ENCODE measurements around the gene INPP5A. TPM values are rescaled to one million over a fixed set of nuclear protein-coding genes. Genes with fewer than 3 reads are reported as not detected.
"Not testable (repeated sequence)": the region's sequence is repeated elsewhere in the genome, so short reads cannot be mapped to it uniquely, and the experiment has no call there.

The INPP5A gene
- total RNA-seq, 1 experiment from 2014 or later = 44.5 TPM

DNA sequence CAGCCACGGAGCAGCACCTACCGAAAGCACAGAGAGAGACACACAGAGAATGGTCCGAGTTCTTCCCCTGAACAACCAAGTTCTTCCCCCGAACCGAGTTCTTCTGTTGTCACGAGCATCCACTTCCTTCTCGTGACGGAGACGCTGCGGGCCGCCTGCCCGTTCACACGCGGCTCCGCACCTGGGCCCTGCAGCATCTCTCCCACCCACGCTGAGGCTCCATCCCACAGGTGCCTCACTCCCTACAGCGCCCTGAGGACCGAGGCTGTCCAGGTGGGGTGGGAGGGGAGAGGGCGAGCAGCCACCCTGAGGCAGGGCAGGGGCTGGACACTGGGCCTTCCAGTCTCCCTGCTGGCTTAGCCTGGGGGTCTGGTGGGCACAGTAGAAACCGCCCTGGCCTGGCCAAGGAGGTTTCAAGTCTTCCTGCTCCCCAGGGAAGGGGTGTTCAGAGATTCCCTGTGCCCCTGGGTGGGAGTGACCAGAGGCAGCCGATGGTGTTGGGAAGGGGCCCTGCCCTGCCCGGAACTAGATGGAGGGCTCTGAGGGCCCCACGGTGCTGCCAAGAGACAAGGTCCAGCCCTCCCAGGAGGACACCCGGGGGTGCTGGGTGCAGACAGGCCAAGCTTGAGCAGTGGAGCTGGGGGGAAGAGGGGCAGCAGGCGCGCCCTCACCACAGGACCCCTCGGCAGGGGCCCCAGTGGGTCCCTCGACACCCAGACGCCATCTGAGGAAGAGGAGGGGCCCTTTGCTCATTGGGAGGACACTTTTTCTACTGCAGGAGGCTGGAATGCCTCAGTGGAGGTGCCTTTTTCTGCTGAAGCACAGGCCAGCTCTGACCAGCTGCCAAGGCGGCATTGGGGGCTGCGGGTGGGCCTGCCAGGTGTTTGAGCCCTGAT is 253.6 kb downstream of the INPP5A start:
- no peak for TF ChIP-seq CTCF (IDR thresholded peaks at IDR 0.05; ENCODE audit: insufficient read depth in 1 of 2, low read depth in 1 of 2, low read length in 1 of 2, severe bottlenecking in 1 of 2, unreplicated experiment in 1 of 2)
- CTCF ChIA-PET = no interaction called here
- no peak for DNase-seq
- H3K4me3 ChIP-seq (ENCODE audit: low read depth, low read length) = no peak overlapping the region
- H3K4me1 ChIP-seq = peaks cover 11% of the 10 kb centered on the region; the same call in 1 of the 2 replicates
- no peak overlapping the region for H3K4me3 Mint-ChIP-seq (ENCODE audit: unreplicated experiment)
- no peak overlapping the region for H3K27ac Mint-ChIP-seq (ENCODE audit: unreplicated experiment)
- no TSS peak for BruUV-seq (replicated peaks)
- H3K4me1 Mint-ChIP-seq (ENCODE audit: low read depth, unreplicated experiment) = no peaks in the 10 kb centered on the region
- no peaks in the 10 kb centered on the region for H3K9me3 Mint-ChIP-seq (ENCODE audit: unreplicated experiment)
- H3K27me3 Mint-ChIP-seq (ENCODE audit: insufficient read depth, unreplicated experiment) = peaks cover 3% of the 10 kb centered on the region
- no peaks in the 10 kb centered on the region for H3K36me3 ChIP-seq (ENCODE audit: control insufficient read depth, insufficient read depth, low read length)
- peaks cover 1% of the 10 kb centered on the region; the same call in 1 of the 2 replicates for H3K27me3 ChIP-seq (replicated peaks; ENCODE audit: control insufficient read depth, insufficient read depth, low read length)
- POLR2A ChIA-PET = no interaction called here
- intact Hi-C loops (cut with micrococcal nuclease; ENCODE audit: unreplicated experiment) = loop anchor here (5.0 kb wide), 1 partner anchor 139 kb away; no protein-coding TSS in a partner anchor
- no peaks in the 10 kb centered on the region for H3K9me3 ChIP-seq
- H3K36me3 Mint-ChIP-seq (ENCODE audit: insufficient read depth, unreplicated experiment) = peaks cover 6% of the 10 kb centered on the region

DNA sequence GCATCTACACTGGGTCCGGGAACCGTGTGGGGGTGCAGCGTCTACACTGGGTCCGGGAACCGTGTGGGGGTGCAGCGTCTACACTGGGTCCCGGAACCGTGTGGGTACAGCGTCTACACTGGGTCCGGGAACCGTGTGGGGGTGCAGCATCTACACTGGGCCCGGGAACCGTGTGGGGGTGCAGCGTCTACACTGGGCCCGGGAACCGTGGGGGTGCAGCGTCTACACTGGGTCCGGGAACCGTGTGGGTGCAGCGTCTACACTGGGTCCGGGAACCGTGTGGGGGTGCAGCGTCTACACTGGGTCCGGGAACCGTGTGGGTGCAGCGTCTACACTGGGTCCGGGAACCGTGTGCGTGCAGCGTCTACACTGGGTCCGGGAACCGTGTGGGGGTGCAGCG is 254.5 kb downstream of the INPP5A start:
- POLR2A ChIA-PET; DNase-seq; H3K9me3 ChIP-seq; H3K36me3 Mint-ChIP-seq (ENCODE audit: insufficient read depth, unreplicated experiment); H3K27me3 ChIP-seq (replicated peaks; ENCODE audit: control insufficient read depth, insufficient read depth, low read length); H3K4me1 Mint-ChIP-seq (ENCODE audit: low read depth, unreplicated experiment); H3K4me3 ChIP-seq (ENCODE audit: low read depth, low read length); H3K9me3 Mint-ChIP-seq (ENCODE audit: unreplicated experiment); H3K4me1 ChIP-seq; H3K27me3 Mint-ChIP-seq (ENCODE audit: insufficient read depth, unreplicated experiment); H3K4me3 Mint-ChIP-seq (ENCODE audit: unreplicated experiment); H3K27ac Mint-ChIP-seq (ENCODE audit: unreplicated experiment); BruUV-seq (replicated peaks); CTCF ChIA-PET; H3K36me3 ChIP-seq (ENCODE audit: control insufficient read depth, insufficient read depth, low read length): not testable (repeated sequence)
- intact Hi-C loops (cut with micrococcal nuclease; ENCODE audit: unreplicated experiment) = loop anchor here (5.0 kb wide), 1 partner anchor 140 kb away; no protein-coding TSS in a partner anchor

- Mint-ChIP-seq H3K27ac (ENCODE audit: unreplicated experiment) (no peak overlapping the region), H3K27me3 (ENCODE audit: insufficient read depth, unreplicated experiment) (peaks cover 3% of the 10 kb centered on the region), H3K9me3 (ENCODE audit: unreplicated experiment) (no peaks in the 10 kb centered on the region), H3K4me3 (ENCODE audit: unreplicated experiment) (no peak overlapping the region), H3K4me1 (ENCODE audit: low read depth, unreplicated experiment) (no peaks in the 10 kb centered on the region), H3K36me3 (ENCODE audit: insufficient read depth, unreplicated experiment) (peaks cover 6% of the 10 kb centered on the region)
- H3K4me1 ChIP-seq = no peaks in the 10 kb centered on the region; the same call in 1 of the 2 replicates
- BruUV-seq (replicated peaks) = no TSS peak
- no peaks in the 10 kb centered on the region; the same call in 1 of the 2 replicates for H3K27me3 ChIP-seq (replicated peaks; ENCODE audit: control insufficient read depth, insufficient read depth, low read length)
- H3K9me3 ChIP-seq = no peaks in the 10 kb centered on the region
- CTCF ChIA-PET = interaction anchor here (0.6 kb wide), 1 partner anchor 112 kb away, joined by 5 read pairs; no protein-coding TSS in a partner anchor
- H3K36me3 ChIP-seq (ENCODE audit: control insufficient read depth, insufficient read depth, low read length) = no peaks in the 10 kb centered on the region
- POLR2A ChIA-PET = no interaction called here
- no peak for TF ChIP-seq CTCF (IDR thresholded peaks at IDR 0.05; ENCODE audit: insufficient read depth in 1 of 2, low read depth in 1 of 2, low read length in 1 of 2, severe bottlenecking in 1 of 2, unreplicated experiment in 1 of 2)
- DNase-seq = no peak
- intact Hi-C loops (cut with micrococcal nuclease; ENCODE audit: unreplicated experiment) = loop anchor here (5.0 kb wide), 1 partner anchor 140 kb away; no protein-coding TSS in a partner anchor
- no peak overlapping the region for H3K4me3 ChIP-seq (ENCODE audit: low read depth, low read length)
Measured at GRCh38 chr10:132792796-132793195, 255.2 kb downstream of the INPP5A start.
